Activated naive CD8-positive, alpha-beta T cell treated with anti-CD3 and anti-CD28 coated beads, Interleukin-2, amount 10 ng/mL, durations not matched to agents 7 days and 5 days (primary cell): ENCODE results near the gene IMPA2. TPM values are rescaled to one million over a fixed set of nuclear protein-coding genes. Genes with fewer than 3 reads are reported as not detected.

Source experiments
- ATAC-seq: fragments of 150-1000 bp; cut with Tn5 transposase; one replicate; pipeline ENCODE4 v1.10.0; 2021; ENCODE audit warnings: low read depth, moderate library complexity
- POLR2A ChIA-PET: fragments of 350-600 bp; sonication (Branson Sonifier 250); formaldehyde crosslinking; loops from one replicate; lab custom pipeline; 2021; ENCODE audit warnings: antibody characterized with exemption; lab: Charles Lee
- DNase-seq: peaks from one replicate; pipeline ENCODE4 v3.0.0; 2021
- H3K27ac Mint-ChIP-seq: one replicate; pipeline ENCODE4 v1.8.0; 2022; ENCODE audit warnings: mild to moderate bottlenecking, mixed read lengths
- H3K27me3 Mint-ChIP-seq: one replicate; pipeline ENCODE4 v1.8.0; 2022; ENCODE audit warnings: mild to moderate bottlenecking, moderate library complexity, mixed read lengths
- H3K36me3 Mint-ChIP-seq: one replicate; pipeline ENCODE4 v1.8.0; 2021; ENCODE audit warnings: mild to moderate bottlenecking, mixed read lengths
- H3K4me1 Mint-ChIP-seq: one replicate; pipeline ENCODE4 v1.8.0; 2021; ENCODE audit warnings: mixed read lengths
- H3K4me3 Mint-ChIP-seq: one replicate; pipeline ENCODE4 v1.8.0; 2022; ENCODE audit warnings: mild to moderate bottlenecking, moderate library complexity, mixed read lengths
- H3K9me3 Mint-ChIP-seq: one replicate; pipeline ENCODE4 v1.8.0; 2021; ENCODE audit warnings: mixed read lengths
- total RNA-seq, 2 experiments: library from RNA; stranded (reverse); gene quantifications; one replicate each; pipeline ENCODE4 v1.2.3, GENCODE V29; 2021

The IMPA2 gene
- total RNA-seq, 2 experiments from 2014 or later, result 12.5 to 15.4 TPM

DNA sequence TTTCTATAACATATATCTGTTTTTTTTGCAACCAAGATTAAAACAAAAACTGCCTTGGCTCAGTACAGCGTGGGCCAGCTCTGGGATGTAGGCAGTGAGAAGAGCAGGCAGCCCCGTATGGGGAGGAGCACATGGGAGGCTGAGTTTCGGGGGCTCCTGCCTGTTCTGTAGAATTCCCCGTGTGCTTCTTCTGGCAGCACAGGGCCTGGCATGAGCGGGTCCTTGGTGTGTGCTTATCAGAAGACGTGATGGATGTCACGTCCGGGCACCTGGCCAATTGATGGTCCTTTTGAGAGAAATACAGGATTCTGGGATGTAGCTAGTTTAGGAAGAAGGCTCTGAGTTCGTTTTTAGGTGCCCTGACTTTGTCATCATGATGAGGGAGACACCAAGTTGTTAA, 16.2 kb downstream of the IMPA2 start:
- Mint-ChIP-seq H3K27me3 (no peaks in the 10 kb centered on the region), H3K4me1 (peaks cover 9% of the 10 kb centered on the region), H3K9me3 (no peaks in the 10 kb centered on the region), H3K4me3 (no peak overlapping the region), H3K27ac (no peak overlapping the region), H3K36me3 (no peaks in the 10 kb centered on the region)
- no peak for ATAC-seq
- DNase-seq, result no peak
- POLR2A ChIA-PET, result no interaction called here

DNA sequence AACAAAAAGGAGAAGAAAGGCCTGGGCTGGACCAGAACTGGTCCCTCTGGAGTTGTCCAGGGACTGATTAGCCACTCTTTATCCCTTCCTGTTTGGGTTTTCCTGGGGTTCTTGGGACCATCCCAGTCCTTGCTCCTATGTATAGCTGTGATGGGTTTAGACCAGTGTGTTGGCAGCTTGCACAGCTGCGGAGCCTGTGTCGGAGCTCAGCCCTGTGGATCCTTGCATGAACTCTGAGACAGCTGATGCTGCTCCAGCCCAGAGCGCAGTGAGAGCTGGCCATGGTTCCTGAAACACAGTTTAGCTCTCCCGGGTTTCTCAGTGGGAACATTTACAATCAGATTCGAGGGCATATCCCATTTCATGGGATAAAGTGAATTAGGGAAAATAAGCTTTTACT, 16.9 kb downstream of the IMPA2 start:
- peaks cover 9% of the 10 kb centered on the region for H3K4me1 Mint-ChIP-seq
- ATAC-seq (no peak), DNase-seq (no peak)
- H3K27me3 Mint-ChIP-seq, result no peaks in the 10 kb centered on the region
- no peaks in the 10 kb centered on the region for H3K9me3 Mint-ChIP-seq
- POLR2A ChIA-PET, result no interaction called here
- H3K36me3 Mint-ChIP-seq, result no peaks in the 10 kb centered on the region
- H3K4me3 Mint-ChIP-seq, result no peak overlapping the region
- H3K27ac Mint-ChIP-seq, result no peak overlapping the region

DNA sequence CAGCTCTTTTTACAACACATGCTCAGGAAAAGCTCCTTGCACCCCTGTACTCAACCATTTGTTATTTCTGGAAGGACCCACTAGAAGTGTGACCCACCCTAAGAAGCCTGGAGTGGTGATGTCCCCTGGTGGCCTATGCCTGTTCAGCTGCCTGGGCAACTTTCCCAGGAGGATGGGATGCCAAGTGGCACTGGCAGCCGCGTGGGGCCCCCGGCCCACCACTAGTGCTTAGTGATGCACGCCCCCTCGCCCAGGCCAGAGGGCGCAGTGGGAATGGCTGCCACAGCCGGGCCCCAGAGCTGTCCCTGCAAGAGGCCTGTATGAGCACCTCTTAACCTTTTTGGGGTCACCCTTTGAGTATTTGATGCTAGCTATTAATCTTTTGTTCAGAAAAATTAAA, 18.1 kb downstream of the IMPA2 start:
- ATAC-seq (no peak), DNase-seq (no peak)
- Mint-ChIP-seq H3K4me3 (no peak overlapping the region), H3K4me1 (peaks cover 9% of the 10 kb centered on the region), H3K27ac (no peak overlapping the region), H3K36me3 (no peaks in the 10 kb centered on the region), H3K9me3 (no peaks in the 10 kb centered on the region), H3K27me3 (no peaks in the 10 kb centered on the region)
- POLR2A ChIA-PET, result no interaction called here

DNA sequence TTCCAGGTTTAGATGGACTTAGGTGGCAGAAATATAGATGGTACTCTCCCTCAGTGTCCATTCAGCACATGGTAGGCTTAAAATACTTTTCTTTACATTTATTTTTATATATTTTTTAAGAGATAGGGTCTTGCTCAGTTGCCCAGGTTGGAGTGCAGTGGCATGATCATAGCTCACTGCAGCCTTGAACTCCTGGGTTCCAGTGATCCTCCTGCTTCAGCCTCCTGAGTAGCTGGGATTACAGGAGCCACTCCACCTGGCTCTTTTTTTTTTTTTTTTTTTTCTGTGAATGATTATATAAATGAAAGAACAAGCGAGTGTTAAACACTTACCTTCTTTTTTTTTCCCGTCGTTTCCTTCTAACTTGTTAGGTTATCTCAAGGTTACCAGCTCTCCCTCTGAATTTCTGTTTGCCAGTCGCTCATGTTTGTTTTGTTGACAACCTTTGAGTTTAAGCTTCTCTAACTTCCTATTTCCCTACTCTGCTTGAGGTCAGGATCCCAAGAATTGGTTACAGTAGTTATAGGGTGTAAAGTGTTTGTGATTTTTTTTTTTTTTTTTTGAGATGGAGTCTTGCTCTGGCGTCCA, 18.9 kb downstream of the IMPA2 start:
- no peaks in the 10 kb centered on the region for H3K9me3 Mint-ChIP-seq
- no peaks in the 10 kb centered on the region for H3K36me3 Mint-ChIP-seq
- no peaks in the 10 kb centered on the region for H3K27me3 Mint-ChIP-seq
- POLR2A ChIA-PET, result no interaction called here
- H3K4me1 Mint-ChIP-seq, result peaks cover 9% of the 10 kb centered on the region
- DNase-seq (no peak), ATAC-seq (no peak)
- H3K27ac Mint-ChIP-seq, result no peak overlapping the region
- H3K4me3 Mint-ChIP-seq, result no peak overlapping the region

DNA sequence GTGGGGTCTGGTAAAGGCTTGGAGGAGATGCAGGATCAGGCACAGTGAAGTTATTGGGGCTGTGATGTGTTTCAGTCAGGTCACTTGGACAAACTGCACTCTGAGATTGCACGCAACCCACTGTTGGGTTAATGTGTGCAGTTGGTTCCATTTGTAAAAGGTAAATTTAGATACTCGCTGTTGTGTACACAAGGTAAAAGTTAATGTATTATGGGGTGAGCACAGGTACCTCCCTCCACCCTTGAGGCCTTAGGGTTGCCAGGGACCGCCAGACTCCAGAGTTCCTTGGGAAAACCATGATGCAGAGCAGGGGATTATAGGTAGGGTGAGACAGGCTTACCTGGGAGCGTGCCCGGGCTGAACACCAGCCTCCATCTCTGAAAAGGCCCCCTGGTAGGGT, 20.1 kb downstream of the IMPA2 start:
- no peak overlapping the region for H3K4me3 Mint-ChIP-seq
- POLR2A ChIA-PET, result no interaction called here
- H3K27ac Mint-ChIP-seq, result no peak overlapping the region

DNA sequence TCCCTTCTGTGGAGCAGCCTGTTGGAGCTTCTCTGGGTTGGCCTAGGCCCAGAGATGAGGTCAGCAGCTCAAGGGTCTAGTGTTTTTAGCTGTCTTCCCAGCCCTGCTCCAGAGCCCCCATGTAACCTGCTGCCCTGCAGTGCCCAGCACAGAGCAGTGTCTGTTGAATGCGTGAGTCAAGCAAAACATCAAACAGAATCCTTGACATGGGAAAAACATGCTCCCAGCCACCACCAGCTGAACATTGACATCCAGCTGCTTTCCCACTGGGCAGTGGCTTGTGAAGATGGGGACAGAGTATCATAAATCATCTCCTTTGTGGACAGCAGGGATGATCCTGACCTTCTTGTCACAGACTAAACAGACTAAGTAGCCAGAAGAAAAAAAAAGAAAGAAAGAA, 22.6 kb downstream of the IMPA2 start:
- DNase-seq (no peak), ATAC-seq (no peak)
- POLR2A ChIA-PET, result no interaction called here
- Mint-ChIP-seq H3K4me1 (no peaks in the 10 kb centered on the region), H3K27me3 (no peaks in the 10 kb centered on the region), H3K4me3 (no peak overlapping the region), H3K27ac (no peak overlapping the region), H3K36me3 (no peaks in the 10 kb centered on the region), H3K9me3 (no peaks in the 10 kb centered on the region)

More for the DNA sequence above, 20.1 kb downstream of the IMPA2 start:
- Mint-ChIP-seq H3K9me3 (no peaks in the 10 kb centered on the region), H3K36me3 (no peaks in the 10 kb centered on the region), H3K4me1 (no peaks in the 10 kb centered on the region), H3K27me3 (no peaks in the 10 kb centered on the region)
- ATAC-seq, result no peak
- DNase-seq, result no peak

DNA sequence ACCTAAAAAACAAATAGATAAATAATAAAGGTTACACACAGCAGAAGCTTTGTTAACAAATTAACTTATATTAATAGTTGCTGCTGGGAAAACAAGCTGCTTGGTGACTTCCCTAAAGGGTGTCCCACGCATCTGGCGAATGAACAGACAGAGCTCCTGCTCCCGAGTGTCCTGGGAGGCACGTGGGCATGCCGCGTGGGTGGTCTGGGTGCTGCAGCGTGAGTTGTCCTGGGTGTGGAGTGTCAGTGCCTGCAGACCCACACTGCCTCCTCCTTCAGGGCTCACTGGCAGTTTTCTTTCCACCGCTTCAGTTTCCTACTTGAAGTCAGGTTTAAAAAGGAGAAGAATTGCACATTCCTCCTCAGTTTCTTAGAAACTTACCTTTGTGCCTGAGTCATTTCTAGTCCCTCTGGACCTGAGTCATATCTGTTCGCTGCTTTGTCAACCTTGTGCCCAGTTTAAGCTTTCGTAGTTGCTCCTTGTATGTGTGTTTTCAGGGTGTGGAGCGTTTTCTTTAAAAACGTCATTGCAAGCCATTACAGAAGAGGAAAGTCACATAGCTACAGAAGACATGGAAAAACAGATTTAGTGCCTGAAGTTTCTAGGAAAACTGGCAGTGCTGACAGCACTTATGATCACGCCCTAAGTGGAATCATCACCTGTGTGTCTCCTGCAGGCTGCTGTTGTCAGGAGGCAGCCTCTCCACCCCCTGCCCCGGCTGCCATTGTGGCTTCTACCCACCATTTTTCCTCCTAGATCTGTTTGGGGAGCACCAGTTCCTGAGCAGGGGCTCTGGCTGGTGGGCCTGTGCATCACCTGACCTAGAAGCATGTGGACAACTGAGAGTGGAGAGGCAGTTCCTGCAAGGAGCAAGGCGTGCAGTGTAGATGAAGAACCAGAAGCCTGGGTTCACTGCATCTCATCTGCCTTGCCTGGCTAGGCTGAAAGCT, 24.5 kb downstream of the IMPA2 start:
- Mint-ChIP-seq H3K36me3 (no peaks in the 10 kb centered on the region), H3K9me3 (no peaks in the 10 kb centered on the region), H3K4me1 (no peaks in the 10 kb centered on the region), H3K27ac (no peak overlapping the region), H3K27me3 (no peaks in the 10 kb centered on the region), H3K4me3 (no peak overlapping the region)
- POLR2A ChIA-PET, result no interaction called here
- no peak for ATAC-seq
- no peak for DNase-seq

DNA sequence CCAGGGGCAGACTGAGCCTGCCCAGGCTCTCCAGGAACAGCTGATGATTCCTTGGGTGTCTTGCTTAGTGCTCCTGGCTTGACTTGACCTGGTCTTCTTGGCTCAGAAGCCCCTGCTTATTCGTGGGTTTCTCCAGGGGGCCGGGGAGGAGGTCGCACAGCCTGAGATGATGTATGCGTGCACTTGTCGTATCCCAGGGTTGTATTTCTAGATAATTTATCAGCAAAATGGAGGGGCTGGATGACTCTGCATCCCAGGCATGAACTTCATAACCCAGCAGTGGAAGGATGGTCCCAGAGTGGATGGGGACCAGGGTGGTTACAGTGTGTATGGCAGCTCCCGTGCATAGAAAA, 25.2 kb downstream of the IMPA2 start:
- Mint-ChIP-seq H3K4me1 (no peaks in the 10 kb centered on the region), H3K9me3 (no peaks in the 10 kb centered on the region), H3K36me3 (no peaks in the 10 kb centered on the region), H3K27ac (no peak overlapping the region), H3K4me3 (no peak overlapping the region), H3K27me3 (no peaks in the 10 kb centered on the region)
- POLR2A ChIA-PET, result no interaction called here
- ATAC-seq (no peak), DNase-seq (no peak)

DNA sequence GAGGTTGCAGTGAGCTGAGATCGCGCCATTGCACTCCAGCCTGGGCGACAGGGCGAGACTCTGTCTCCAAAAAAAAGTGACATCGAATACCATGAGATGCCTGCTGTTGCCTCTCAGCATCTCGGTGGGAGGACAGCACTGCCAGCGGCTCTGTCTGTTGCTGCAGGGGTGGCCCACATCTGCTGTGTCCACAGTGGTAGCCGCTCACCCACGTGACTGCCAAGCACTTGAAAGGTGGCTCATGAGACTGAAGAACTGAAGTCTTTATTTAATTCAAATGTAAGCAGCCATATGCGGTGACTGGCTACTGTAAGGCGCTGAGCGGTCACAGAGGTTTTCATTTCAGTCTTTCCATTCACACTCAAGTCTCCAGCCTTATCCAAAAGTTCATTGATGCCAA, 25.8 kb downstream of the IMPA2 start:
- POLR2A ChIA-PET, result no interaction called here

DNA sequence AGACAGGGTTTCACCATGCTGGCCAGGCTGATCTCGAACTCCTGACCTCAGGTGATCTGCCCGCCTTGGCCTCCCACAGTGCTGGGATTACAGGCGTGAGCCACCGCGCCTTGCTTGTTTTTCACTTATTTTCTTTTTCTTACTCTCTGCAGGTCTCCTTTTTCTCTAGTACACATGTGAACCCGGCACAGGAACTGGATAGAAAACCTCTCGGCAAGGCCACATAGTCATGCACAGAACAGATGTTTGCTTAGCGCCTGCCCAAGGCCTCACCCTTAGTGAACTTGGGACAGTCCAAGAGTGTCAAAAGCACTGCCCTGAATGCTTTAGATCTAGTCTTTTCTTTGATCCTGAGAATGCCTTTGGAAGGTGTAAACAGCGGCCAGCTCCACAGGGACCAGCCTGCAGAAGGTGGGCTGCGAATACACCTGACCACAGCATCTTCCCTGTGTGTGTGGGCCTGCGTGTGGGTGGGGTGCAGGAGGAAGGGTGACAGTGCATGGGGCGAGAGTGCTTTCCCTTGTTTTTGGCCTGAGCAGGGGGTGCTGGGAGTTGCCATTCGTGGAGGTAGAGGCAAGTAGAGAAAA, 27.0 kb downstream of the IMPA2 start:
- POLR2A ChIA-PET, result no interaction called here
- no peak for DNase-seq
- no peak overlapping the region for H3K27ac Mint-ChIP-seq
- no peaks in the 10 kb centered on the region for H3K27me3 Mint-ChIP-seq
- H3K4me1 Mint-ChIP-seq, result no peaks in the 10 kb centered on the region
- ATAC-seq, result no peak
- no peaks in the 10 kb centered on the region for H3K9me3 Mint-ChIP-seq
- no peaks in the 10 kb centered on the region for H3K36me3 Mint-ChIP-seq
- no peak overlapping the region for H3K4me3 Mint-ChIP-seq

More for the DNA sequence above, 25.8 kb downstream of the IMPA2 start:
- H3K9me3 Mint-ChIP-seq, result no peaks in the 10 kb centered on the region
- H3K27me3 Mint-ChIP-seq, result no peaks in the 10 kb centered on the region
- H3K4me1 Mint-ChIP-seq, result no peaks in the 10 kb centered on the region
- H3K27ac Mint-ChIP-seq, result no peak overlapping the region
- no peaks in the 10 kb centered on the region for H3K36me3 Mint-ChIP-seq
- H3K4me3 Mint-ChIP-seq, result no peak overlapping the region
- ATAC-seq (no peak), DNase-seq (no peak)

DNA sequence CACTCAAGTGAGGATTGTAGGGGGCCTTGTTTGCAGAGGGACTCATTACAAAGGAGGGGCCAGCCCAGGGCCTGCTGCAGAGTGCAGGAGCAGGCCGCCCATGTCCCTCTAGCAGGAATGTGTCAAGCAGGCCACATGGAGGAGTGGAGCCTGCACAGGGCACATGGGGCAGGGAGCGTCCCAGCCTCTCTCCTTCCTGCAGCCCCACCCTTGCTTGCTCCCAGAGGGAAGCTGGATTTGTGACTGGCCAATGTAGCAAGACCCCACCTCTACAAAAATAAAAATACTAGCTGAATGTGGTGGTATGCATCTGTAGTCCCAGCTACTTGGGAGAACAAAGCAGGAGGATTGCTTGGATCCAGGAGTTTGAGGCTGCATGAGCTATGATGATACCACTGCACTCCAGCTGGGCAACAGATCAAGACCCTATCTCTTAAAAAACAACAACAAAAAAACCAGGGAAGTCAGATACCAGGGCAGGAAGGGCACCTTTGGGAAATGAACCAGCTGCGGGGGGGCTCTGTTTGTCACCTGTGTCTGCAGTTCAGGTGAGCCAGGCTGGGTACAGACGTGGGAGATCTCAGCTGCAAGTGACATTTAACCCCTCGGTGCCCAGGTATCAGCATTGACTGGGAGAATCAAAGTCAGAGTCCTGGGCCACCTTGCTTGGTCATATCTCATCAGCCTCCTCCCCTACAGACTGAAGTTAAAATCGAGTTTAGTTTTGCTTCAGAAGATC, 27.7 kb downstream of the IMPA2 start:
- POLR2A ChIA-PET, result no interaction called here
- Mint-ChIP-seq H3K4me1 (no peaks in the 10 kb centered on the region), H3K36me3 (no peaks in the 10 kb centered on the region), H3K9me3 (no peaks in the 10 kb centered on the region), H3K27me3 (no peaks in the 10 kb centered on the region), H3K4me3 (no peak overlapping the region), H3K27ac (no peak overlapping the region)
- DNase-seq (no peak), ATAC-seq (no peak)

DNA sequence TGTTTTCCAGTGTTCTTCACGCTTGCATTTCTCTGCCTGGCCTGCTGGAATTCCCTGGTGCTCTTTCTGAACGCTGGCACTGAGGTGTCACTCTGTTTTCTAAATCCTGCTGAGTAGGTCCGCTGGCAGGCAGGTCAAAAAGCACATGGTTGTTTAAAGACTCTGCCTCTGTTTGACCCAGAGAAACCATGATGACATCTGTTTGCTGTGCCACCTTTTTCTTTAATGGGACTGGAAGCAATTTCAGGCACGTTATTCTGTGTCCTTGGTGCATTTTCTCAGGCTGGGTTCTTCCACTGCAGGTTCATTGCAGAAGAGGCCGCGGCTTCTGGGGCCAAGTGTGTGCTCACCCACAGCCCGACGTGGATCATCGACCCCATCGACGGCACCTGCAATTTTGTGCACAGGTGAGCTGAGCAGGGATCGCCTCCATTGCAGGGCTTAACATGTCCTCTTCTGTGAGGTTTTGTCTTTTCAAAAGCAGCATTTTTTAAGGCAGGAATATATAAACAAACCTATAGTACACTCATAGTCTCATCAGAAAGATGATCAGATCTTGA, 28.4 kb downstream of the IMPA2 start:
- Mint-ChIP-seq H3K4me1 (no peaks in the 10 kb centered on the region), H3K27me3 (no peaks in the 10 kb centered on the region), H3K36me3 (no peaks in the 10 kb centered on the region), H3K27ac (no peak overlapping the region), H3K4me3 (no peak overlapping the region), H3K9me3 (no peaks in the 10 kb centered on the region)
- ATAC-seq (no peak), DNase-seq (no peak)
- POLR2A ChIA-PET, result no interaction called here

DNA sequence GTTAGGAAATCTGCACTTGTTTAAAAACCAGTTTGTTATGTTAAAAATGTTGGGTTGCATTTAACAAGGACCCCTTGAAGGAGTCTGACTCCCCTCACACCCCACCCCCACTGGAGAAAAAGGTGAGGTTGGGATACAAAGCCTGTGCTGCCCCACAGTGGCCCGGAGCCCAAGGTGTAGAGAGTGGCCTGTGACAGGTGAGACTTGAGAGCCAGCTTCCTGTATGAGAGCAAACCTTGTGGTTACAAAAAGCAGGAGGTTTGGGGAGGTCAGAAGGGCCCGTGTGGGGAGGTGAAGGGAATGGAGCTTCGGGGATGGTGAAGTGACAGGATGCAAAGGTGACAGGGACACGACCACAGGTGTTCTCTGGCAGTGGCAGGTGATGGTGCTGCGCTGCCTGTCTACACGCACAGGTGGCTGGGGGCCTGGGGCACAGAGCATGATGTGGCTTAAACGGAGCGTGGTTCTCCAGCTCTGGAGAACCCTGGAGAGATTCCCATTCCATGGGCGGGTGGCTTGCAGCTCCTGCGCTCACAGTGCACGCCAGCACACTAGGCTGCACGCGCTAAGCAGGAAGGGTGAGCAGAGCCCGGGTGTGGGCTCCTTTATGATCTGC, 29.0 kb downstream of the IMPA2 start:
- Mint-ChIP-seq H3K27me3 (no peaks in the 10 kb centered on the region), H3K4me1 (no peaks in the 10 kb centered on the region), H3K27ac (no peak overlapping the region), H3K4me3 (no peak overlapping the region), H3K36me3 (no peaks in the 10 kb centered on the region), H3K9me3 (no peaks in the 10 kb centered on the region)
- ATAC-seq (no peak), DNase-seq (no peak)
- POLR2A ChIA-PET, result no interaction called here
